ENCODE results near the gene CPLX3. TPM values are rescaled to one million over a fixed set of nuclear protein-coding genes. Genes with fewer than 3 reads are reported as not detected.
"Not testable (repeated sequence)": the region's sequence is repeated elsewhere in the genome, so short reads cannot be mapped to it uniquely, and the experiment has no call there.

CPLX3 gene
- total and polyA plus RNA-seq, 8 donors = 0.14 TPM; not detected in 7

- no peak for TF ChIP-seq CTCF (IDR thresholded peaks at IDR 0.05)
- H3K9me3 ChIP-seq = no peaks in the 10 kb centered on the region
- H3K4me1 ChIP-seq = peaks cover 42 to 87% of the 10 kb centered on the region in 2 donors
- H3K27me3 ChIP-seq = no peaks in the 10 kb centered on the region
- intact Hi-C loops (cut with DNase I) = no loop called here
- H3K4me3 ChIP-seq = peak overlapping the region; percentile 65 to 85
- DNase-seq = no peak
- H3K36me3 ChIP-seq = no peaks in the 10 kb centered on the region
- peak overlapping the region; percentile 84 to 91 for H3K27ac ChIP-seq
- peak; percentile 8 for ATAC-seq
Measured at GRCh38 chr15:74783072-74783807, 43.2 kb upstream of the CPLX3 start.

- Histone ChIP-seq H3K4me3 (peak overlapping the region; percentile 65 to 85), H3K9me3 (no peaks in the 10 kb centered on the region), H3K4me1 (peaks cover 42 to 87% of the 10 kb centered on the region in 2 donors), H3K36me3 (no peaks in the 10 kb centered on the region), H3K27me3 (no peaks in the 10 kb centered on the region), H3K27ac (peak overlapping the region; percentile 84 to 91)
- no peak for ATAC-seq
- intact Hi-C loops (cut with DNase I) = no loop called here
- TF ChIP-seq CTCF (IDR thresholded peaks at IDR 0.05) = no peak
- DNase-seq = no peak
Measured at GRCh38 chr15:74783808-74784175, 42.6 kb upstream of the CPLX3 start.

- no peaks in the 10 kb centered on the region for H3K36me3 ChIP-seq
- H3K27me3 ChIP-seq = no peaks in the 10 kb centered on the region
- DNase-seq = no peak
- H3K4me3 ChIP-seq = peak overlapping the region in 1 of 2 donors; percentile 85
- no peak for TF ChIP-seq CTCF (IDR thresholded peaks at IDR 0.05)
- H3K4me1 ChIP-seq = peaks cover 43 to 87% of the 10 kb centered on the region in 2 donors
- H3K9me3 ChIP-seq = no peaks in the 10 kb centered on the region
- ATAC-seq = no peak
- peak overlapping the region; percentile 84 to 91 for H3K27ac ChIP-seq
- intact Hi-C loops (cut with DNase I) = no loop called here
Measured at GRCh38 chr15:74784426-74785193, 41.8 kb upstream of the CPLX3 start.

- peak overlapping the region in 1 of 2 donors; percentile 85 for H3K4me3 ChIP-seq
- no peaks in the 10 kb centered on the region for H3K27me3 ChIP-seq
- H3K9me3 ChIP-seq = no peaks in the 10 kb centered on the region
- peak overlapping the region; percentile 33 to 91 for H3K27ac ChIP-seq
- TF ChIP-seq CTCF (IDR thresholded peaks at IDR 0.05) = no peak
- H3K36me3 ChIP-seq = no peaks in the 10 kb centered on the region
- peak in 1 of 4 donors; percentile 3 for DNase-seq
- no peak for ATAC-seq
- intact Hi-C loops (cut with DNase I) = no loop called here
- H3K4me1 ChIP-seq = peaks cover 51 to 87% of the 10 kb centered on the region in 2 donors
Measured at GRCh38 chr15:74785194-74786032, 41.0 kb upstream of the CPLX3 start.

- H3K36me3 ChIP-seq; intact Hi-C loops (cut with DNase I); ATAC-seq; H3K27me3 ChIP-seq; H3K9me3 ChIP-seq; DNase-seq: not testable (repeated sequence)
- H3K4me1 ChIP-seq = peaks cover 56 to 87% of the 10 kb centered on the region in 2 donors
- H3K4me3 ChIP-seq = peak overlapping the region in 1 of 2 donors; percentile 36
- H3K27ac ChIP-seq = peak overlapping the region; percentile 79 to 93
Measured at GRCh38 chr15:74786081-74786480, 40.3 kb upstream of the CPLX3 start.
